Stimulated activated CD8-positive, alpha-beta memory T cell treated with anti-CD3 and anti-CD28 coated beads, Interleukin-15, amount 100 ng/mL, for 24 hours (primary cell): ENCODE data around the gene CNIH2.
A peak's percentile ranks its signal among the peaks of the same experiment; 100 is the strongest.
"Not testable (repeated sequence)": the region's sequence is repeated elsewhere in the genome, so short reads cannot be mapped to it uniquely, and the experiment has no call there.

Source experiments
- DNase-seq: peaks from one replicate; pipeline ENCODE4 v3.0.0-alpha.2; 2020; ENCODE audit warnings: low read depth

Gene CNIH2

DNA sequence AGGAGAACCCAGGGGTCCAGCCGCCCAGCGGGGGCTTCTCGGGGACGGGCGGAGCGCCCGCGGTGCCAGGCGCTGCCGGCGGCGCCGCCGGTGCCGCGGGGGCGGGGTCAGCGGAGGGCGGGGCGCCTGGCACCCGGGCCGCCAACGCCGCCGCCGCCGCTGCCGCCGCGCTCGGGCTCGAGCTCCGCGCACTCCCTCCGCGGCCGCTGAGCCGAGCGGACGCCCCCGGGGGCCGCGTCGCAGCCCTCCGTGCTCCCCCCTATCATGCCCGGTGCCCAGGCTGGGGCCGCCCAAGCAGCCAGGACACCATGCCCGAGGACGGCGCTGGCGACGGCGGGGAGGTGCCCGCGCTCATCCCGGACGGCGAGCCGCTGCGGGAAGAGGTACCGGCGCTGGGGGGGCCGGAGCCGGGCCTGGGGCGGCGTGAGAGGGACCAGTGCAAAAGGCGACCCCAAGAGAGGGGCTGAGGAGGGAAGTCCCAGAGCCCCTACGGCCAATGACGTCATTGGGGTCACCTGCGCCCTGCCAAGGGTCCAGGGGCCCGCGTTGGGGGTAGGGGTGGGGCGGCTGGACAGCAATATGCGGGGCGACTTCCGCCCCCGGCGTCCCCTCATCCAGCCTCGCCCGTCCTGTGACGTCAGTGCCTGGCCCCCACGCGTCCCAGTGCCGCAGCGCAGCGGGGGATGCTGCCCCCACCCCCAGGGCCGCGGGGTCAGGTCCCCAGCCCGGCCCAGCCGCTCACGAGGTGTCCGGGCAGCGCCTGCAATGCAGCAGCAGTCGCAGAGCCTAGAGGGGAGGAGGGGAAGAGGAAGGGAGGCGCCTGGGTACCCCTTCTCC is 13.9 kb downstream of the CNIH2 start, which contains the start of gene TMEM151A:
TSS of gene TMEM151A (plus strand) at position 189 of the 837 bp plus-strand sequence. CDS start at position 309, 120 bp downstream.
- no peak for DNase-seq

DNA sequence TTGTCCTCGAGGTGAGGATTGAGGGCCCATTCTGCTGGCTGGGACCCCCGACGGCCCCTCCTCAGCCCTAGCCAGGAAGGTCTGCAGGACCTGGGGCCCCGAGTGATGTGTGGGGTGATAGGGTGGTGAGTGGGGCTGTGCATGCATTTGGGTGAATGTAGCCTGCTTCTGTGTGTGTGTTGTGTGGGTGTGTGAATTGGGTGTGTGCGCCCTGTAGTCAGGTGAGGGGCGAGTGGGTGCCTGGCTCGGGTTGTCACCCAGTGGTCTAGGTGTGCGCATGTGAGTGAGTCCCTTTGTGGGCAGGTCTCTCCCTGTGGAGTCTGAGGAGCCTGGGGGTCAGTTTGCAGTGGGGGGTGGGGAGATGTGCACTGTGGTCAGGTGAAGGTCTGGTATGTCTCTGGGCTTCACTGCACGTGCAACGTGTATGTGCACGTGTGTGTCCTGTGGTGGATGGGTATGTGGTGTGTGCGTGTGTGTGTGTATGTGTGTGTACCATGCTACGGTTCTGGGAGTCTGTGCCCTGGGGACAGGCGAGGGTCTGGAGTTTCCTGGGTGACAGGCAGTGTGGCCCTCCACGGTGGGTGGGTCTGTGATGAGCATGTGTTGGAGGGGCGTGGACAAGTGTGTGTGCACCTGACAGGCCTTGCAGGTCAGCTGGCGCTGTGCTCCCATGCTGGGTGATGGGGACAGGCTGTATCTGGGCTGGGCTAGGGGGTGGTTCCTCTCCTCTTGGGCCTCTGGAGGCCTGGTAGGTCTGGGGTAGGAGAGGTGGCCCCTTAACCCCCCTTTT is 14.8 kb downstream of the CNIH2 start:
- no peak for DNase-seq

DNA sequence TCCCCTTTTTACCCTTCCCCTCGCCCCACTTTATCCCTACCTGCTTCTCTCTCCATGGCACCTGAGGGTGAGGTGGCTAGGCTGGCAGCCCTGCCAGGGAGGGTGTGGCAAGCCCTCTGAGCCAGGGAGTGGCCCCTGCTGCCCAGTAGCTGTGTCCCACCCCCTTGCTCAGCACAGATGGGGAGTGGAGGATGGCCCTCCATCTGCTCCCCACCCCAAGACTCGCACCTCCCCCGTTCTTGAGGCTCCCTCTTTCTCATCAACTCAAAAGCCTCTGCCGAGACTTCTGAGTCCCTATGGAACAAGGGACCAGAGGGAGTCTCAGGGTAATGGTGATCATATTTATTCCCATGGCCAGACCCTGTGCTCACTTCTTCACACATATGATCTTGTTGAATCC is 15.4 kb downstream of the CNIH2 start:
- no peak for DNase-seq

DNA sequence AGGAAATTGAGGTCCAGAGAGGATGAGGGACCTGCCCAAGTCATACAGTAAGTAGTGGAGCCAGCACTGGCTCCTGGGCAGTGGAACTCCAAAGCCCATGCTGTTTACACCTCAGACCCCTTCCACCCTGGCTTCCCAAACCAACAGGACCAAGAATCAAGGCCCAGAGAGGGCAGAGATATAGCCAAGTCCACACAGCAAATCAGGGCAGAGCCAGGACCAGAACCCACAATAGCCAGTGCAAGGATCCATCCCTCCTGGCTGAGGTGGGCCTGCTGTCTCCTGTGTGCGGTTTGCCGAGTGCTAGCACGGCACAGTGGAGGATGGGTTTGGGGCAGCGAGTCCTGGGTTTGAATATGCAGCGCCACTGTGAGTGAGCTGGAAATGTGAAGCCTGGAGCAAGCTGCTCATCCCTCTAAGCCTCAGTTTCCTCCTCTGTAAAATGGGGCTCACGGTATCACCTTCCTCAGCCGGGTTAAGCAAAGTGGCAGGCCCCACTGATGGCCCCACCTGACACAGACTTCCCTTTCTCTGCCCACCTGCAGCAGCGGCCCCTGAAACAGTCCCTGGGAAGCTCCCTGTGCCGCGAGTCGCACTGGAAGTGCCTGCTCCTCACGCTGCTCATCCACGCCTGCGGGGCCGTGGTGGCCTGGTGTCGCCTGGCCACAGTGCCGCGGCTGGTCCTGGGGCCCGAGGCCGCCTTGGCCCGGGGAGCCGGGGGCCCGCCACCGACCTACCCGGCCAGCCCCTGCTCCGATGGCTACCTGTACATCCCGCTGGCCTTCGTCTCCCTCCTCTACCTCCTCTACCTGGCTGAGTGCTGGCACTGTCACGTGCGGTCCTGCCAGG is 16.0 kb downstream of the CNIH2 start:
- DNase-seq, result no peak

DNA sequence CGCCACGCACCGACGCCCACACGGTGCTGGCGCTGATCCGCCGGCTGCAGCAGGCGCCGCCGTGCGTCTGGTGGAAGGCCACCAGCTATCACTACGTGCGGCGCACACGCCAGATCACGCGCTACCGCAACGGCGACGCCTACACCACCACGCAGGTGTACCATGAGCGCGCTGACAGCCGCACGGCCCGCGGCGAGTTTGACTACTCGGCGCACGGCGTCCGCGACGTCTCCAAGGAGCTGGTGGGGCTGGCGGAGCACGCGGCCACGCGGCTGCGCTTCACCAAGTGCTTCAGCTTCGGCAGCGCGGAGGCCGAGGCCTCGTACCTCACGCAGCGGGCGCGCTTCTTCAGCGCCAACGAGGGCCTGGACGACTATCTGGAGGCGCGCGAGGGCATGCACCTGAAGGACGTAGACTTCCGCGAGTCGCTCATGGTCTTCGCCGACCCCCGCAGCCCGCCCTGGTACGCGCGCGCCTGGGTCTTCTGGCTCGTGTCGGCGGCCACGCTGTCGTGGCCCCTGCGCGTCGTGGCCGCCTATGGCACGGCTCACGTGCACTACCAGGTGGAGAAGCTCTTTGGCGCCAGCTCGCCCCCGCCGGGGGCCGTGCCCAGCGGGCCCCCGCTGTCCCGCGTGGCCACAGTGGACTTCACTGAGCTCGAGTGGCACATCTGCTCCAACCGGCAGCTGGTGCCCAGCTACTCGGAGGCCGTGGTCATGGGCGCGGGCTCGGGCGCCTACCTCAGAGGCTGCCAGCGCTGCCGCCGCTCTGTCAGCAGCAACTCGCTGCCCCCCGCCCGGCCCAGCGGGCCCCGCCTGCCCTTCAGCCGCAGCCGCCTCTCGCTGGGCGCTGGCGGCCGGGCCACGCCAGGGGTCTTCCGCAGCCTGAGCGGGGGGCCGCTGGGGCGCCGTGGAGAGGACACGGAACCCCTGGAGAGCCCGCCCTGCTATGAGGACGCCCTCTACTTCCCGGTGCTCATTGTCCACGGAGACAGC is 16.9 kb downstream of the CNIH2 start:
- DNase-seq, result no peak

GRCh38 chr11:66297610-66298009 is 19.6 kb downstream of the CNIH2 start:
- DNase-seq, result no peak

- DNase-seq, result no peak
Measured at GRCh38 chr11:66299186-66299585, 21.2 kb downstream of the CNIH2 start.

- no peak for DNase-seq
Measured at GRCh38 chr11:66302656-66303055, 24.7 kb downstream of the CNIH2 start.

DNA sequence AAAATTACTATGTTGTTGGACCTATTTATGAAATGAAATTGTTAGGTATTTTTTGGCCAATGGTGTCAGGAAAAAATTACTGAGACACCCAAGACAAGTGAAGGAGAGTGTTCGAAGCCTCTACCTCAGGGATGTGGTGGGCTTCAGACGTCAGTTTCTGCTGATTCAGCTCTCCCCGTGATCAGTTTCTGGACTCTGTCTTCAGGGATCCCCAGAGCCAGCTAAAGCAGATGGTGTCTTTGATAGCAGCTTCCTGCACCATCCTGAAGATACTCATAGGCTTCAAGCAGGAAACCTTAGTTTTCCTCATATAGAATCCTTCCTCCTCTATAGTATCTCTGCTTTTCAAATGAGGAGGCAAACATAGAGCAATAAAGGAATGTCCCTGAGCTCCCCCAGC is 31.5 kb downstream of the CNIH2 start:
- no peak for DNase-seq

DNA sequence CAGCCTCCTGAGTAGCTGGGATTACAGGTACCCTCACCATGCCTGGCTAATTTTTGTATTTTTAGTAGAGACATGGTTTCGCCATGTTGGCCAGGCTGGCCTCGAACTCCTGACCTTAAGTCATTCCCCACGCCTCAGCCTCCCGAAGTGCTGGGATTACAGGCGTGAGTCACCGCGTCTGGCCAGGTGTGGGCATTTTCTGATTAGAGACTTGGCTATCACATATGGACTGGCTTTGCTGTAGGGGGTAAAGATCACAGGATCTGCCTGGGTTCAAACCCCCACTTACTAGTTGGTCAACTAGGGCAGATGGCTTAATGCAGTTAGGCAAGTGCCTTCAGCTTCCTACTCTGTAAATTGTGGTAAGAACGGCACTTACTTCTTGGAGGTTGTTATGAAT is 32.3 kb downstream of the CNIH2 start:
- no peak for DNase-seq

GRCh38 chr11:66310803-66311440 is 32.9 kb downstream of the CNIH2 start:
- DNase-seq, result not testable (repeated sequence)

DNA sequence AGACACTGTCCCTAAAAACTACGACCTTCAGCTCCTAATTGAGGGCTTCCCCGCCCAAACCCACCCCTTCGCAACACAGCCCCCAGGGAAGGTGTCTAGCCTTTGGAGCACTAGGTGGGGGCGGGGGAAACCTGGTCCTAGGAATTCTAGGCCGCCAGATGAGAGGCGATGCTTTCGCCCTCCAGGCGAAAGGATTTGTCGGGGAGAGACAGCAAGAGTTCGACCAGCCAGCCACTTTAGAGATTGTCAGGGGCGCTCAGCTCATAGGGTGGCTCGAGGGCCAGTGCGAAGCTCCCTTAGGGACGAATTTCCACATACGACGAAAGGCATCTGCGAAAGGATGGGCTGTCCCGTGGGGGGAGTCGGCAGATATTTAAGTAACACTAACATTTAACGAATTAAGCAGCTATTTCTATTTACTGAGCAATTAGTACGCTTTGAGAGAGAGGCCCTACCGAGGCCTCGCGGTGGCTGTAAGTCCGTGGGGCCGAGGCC is 33.5 kb downstream of the CNIH2 start:
- DNase-seq, result no peak

DNA sequence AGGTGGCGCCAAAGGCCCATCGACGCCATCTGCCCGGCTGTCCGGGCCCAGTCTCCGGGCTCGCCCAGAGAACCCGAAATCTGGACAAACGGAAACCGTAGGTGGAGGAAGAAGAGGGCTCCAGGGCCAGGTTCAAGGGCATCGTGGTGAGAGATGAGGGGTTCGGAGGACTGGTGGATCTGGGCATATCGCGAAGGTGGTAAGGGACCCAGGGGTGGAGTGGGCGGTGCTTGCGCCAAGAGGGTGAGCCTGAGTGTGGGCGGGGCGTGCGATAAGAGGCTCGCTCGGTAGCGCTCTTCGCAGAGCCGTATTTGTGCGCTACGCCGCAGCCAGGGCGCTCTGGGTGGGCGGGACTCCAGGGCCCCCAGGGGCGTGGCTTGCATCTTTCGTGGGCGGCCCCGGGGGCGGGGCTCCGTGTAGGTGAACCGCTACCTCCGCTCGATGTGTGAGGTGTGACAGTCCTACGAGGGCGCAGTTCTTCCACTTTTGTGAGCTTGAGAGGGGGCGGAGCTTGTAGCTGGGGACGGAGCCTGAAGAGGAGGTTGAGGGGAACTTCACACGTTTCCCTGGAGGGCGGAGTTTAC is 34.1 kb downstream of the CNIH2 start:
- peak; percentile 92 for DNase-seq

DNA sequence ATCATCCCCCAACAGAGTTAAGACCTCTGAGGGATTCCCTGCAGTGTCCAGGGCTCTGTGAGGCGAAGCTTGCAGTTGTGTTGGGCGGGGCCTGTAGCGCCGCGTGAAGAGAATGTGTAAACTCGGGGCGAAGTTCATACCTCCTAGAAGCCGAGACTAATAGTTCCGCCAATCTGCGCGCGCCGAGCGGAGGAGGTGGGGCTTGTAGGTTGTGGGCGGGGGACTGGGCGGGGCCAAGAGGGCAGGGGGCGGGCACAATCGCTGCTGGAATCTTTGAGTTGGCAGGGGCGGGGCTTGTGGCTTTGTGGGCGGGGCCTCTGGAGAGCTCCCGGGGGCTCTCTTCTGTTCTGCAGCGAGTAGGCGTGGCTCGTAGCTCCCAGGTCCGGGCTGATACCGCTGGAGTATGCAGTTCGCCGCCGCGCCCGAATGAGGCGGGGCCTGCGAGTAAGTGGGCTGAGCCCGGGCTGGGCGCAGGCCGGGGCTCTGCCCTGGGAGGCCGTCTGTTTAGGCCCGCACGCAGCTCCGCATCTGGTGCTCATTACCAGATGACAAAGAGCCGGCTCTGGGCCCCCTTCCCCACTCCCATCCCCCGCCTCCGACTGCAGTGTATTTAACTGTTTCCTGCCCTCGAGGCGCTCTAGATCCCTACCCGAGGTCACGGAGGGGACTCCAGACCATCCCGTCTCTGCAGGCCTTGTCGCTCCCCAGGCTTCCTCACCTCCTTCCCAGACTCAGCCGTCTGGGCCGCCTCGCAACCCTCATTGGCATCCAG is 34.8 kb downstream of the CNIH2 start:
- peak; percentile 97 for DNase-seq

GRCh38 chr11:66313321-66314185 is 35.6 kb downstream of the CNIH2 start:
- no peak for DNase-seq

DNA sequence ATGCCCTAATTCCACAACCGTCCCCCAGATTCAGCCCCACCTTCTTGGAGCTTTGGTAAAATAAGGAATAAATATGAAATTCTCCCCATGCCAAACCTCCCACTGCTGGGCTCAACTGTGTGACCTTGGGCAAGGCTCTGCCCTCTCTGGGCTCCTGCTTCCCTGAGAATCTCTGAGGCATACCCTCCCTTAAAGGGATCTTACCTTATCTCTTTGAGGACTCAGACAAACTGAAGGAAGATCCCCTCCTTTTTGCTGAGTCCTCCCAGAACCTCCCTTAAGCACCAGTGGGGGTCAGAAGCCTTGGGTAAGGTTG is 36.2 kb downstream of the CNIH2 start:
- DNase-seq, result no peak

DNA sequence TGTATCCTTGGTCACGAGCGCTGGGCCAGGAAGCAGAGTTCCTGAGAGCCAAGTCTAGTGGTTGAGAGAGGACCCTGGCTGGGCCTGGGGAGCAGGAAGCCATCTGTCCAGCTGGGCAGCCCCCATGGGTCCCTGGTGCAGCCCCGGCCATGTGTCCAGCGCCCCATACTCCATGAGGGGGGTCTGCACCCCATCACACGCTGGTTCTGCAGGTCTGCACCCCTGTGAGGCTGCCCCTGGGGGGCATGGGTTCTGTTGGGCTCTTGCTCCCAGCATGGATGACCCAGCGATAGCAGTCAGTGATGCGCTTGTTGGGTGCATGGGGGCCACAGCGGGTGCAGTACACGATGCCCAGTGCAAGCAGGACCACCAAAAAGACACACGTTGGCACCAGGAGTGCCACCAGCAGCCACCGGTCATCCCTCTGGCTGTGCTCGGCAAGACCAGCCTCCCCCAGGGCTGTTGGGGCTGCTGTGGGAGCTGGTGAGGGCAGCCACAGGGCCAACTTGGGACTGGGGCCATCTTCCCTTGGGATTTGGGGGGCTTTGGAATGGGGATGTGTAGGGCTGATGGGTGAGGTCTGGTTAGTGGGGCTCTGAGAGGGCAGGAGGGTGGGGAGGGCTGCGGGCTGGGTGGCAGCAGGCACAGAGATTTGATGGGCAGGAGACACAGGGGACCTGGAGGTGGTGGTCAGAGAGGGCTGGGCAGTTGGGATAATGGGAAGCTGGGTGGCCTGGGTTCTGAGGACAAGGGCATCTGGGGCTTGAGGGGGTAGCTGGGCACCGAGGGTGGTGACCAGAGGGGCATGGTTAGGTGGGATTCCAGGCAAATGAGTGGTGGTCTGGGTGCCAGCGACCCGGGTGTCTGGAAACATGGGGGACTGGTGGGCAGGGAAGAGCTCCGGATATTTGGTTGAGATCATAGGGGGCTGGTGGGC is 36.9 kb downstream of the CNIH2 start:
- DNase-seq, result no peak
